SK-N-SH (cell line): ENCODE measurements around the gene ADAM11. TPM values are rescaled to one million over a fixed set of nuclear protein-coding genes. Genes with fewer than 3 reads are reported as not detected.

Experiments used
- CTCF ChIA-PET: fragments of 300-600, 350-600 bp; formaldehyde crosslinking; extraction: SDS; loops from one replicate; lab custom pipeline; 2021; lab: Yijun Ruan, JAX
- POLR2A ChIA-PET: fragments of 350-600 bp; sonication (Branson Sonifier 250); formaldehyde crosslinking; extraction: SDS; loops from one replicate; lab custom pipeline; 2020; ENCODE audit warnings: antibody characterized with exemption, inconsistent platforms; lab: Yijun Ruan, JAX
- DNase-seq: peaks from one replicate; pipeline ENCODE4 v3.0.0; 2012
- H2AFZ ChIP-seq: fragments of 200-600 bp; sonication (generic); 2 replicates; pipeline ENCODE4 v1.8.1; 2016; ENCODE audit warnings: antibody characterized with exemption, mild to moderate bottlenecking, low read depth
- H3F3A ChIP-seq: fragments of 200-600 bp; sonication (generic); replicated peaks from 2 replicates; pipeline ENCODE3; 2016; ENCODE audit warnings: antibody characterized with exemption, mild to moderate bottlenecking; ENCODE audit not compliant: insufficient read depth
- H3K27ac ChIP-seq, 2 experiments: fragments of 200-500 bp in 1 of 2; fragments of 200-600 bp in 1 of 2; sonication (Bioruptor generic) in 1 of 2; sonication (generic), shearing (Covaris generic) in 1 of 2; 2 replicates each; pipeline versions ENCODE4 v1.5.1 to v1.6.1; 2014 to 2016; ENCODE audit warnings: low read depth in 2 of 2, inconsistent platforms in 1 of 2, low read length in 1 of 2, mild to moderate bottlenecking in 1 of 2, mixed read lengths in 1 of 2
- H3K27me3 ChIP-seq: fragments of 200-600 bp; sonication (generic), shearing (Covaris generic); 2 replicates; pipeline ENCODE4 v1.6.1; 2016; ENCODE audit warnings: mixed run types; ENCODE audit not compliant: insufficient read depth
- H3K36me3 ChIP-seq, 2 experiments: fragments of 200-500 bp in 1 of 2; fragments of 200-600 bp in 1 of 2; sonication (Bioruptor generic) in 1 of 2; sonication (generic) in 1 of 2; replicated peaks in 1 of 2; 2 replicates each; pipeline versions ENCODE3 to v1.5.1; 2014 to 2016; ENCODE audit warnings: low read length in 1 of 2, mild to moderate bottlenecking in 1 of 2; ENCODE audit not compliant: insufficient read depth in 2 of 2, control insufficient read depth in 1 of 2
- H3K4me1 ChIP-seq, 2 experiments: fragments of 200-500 bp in 1 of 2; fragments of 200-600 bp in 1 of 2; sonication (Bioruptor generic) in 1 of 2; sonication (generic), shearing (Covaris generic) in 1 of 2; 2 replicates each; pipeline versions ENCODE4 v1.5.1 to v1.6.1; 2014 to 2016; ENCODE audit warnings: low read depth in 1 of 2, low read length in 1 of 2, mixed run types in 1 of 2; ENCODE audit not compliant: insufficient read depth in 2 of 2, control insufficient read depth in 1 of 2
- H3K4me2 ChIP-seq: fragments of 200-600 bp; sonication (generic), shearing (Covaris generic); 2 replicates; pipeline ENCODE4 v1.6.1; 2017; ENCODE audit warnings: mixed run types
- H3K4me3 ChIP-seq, 2 experiments: fragments of 200-500 bp in 1 of 2; fragments of 200-600 bp in 1 of 2; sonication (Bioruptor generic) in 1 of 2; sonication (generic), shearing (Covaris generic) in 1 of 2; 2 replicates each; pipeline versions ENCODE4 v1.5.1 to v1.8.1; 2014 to 2016; ENCODE audit warnings: low read depth in 2 of 2, inconsistent platforms in 1 of 2, low read length in 1 of 2, mild to moderate bottlenecking in 1 of 2, mixed read lengths in 1 of 2, moderate library complexity in 1 of 2
- H3K79me2 ChIP-seq: fragments of 200-600 bp; sonication (generic); 2 replicates; pipeline ENCODE4 v1.8.1; 2017; ENCODE audit warnings: mild to moderate bottlenecking; ENCODE audit not compliant: insufficient read depth
- H3K9ac ChIP-seq: fragments of 200-600 bp; sonication (generic); 2 replicates; pipeline ENCODE4 v1.6.1; 2017; ENCODE audit warnings: mixed run types
- H3K9me2 ChIP-seq: fragments of 200-600 bp; sonication (generic); 2 replicates; pipeline ENCODE4 v1.6.1; 2017; ENCODE audit warnings: mixed run types
- H3K9me3 ChIP-seq: fragments of 200-600 bp; sonication (generic); 2 replicates; pipeline ENCODE4 v1.6.1; 2017; ENCODE audit warnings: mixed run types, mild to moderate bottlenecking, moderate library complexity
- H4K20me1 ChIP-seq: fragments of 200-600 bp; sonication (generic); 2 replicates; pipeline ENCODE4 v1.6.1; 2017; ENCODE audit warnings: mild to moderate bottlenecking, mixed run types; ENCODE audit not compliant: insufficient read depth
- CHD2 ChIP-seq: fragments of 150-350 bp; IDR thresholded peaks from 2 replicates; pipeline ENCODE4 v1.6.1; 2018; ENCODE audit warnings: low read length; ENCODE audit not compliant: partially characterized antibody
- ELF1 ChIP-seq: IDR thresholded peaks from 2 replicates; pipeline ENCODE4 v1.4.0; 2012
- EZH2phosphoT487 ChIP-seq: fragments of 200-600 bp; sonication (generic); IDR thresholded peaks from 2 replicates; pipeline ENCODE4 v1.6.1; 2017; ENCODE audit warnings: low read depth, mixed run types, mild to moderate bottlenecking, antibody characterized with exemption, moderate library complexity, borderline replicate concordance
- FOSL2 ChIP-seq: IDR thresholded peaks from 2 replicates; pipeline ENCODE4 v1.4.0; 2012; ENCODE audit warnings: low read depth, mild to moderate bottlenecking, moderate library complexity, borderline replicate concordance
- FOXJ3 ChIP-seq: sonication (generic); formaldehyde crosslinking; IDR thresholded peaks from 2 replicates; pipeline ENCODE4 v1.5.1; 2020; ENCODE audit warnings: mild to moderate bottlenecking, missing genetic modification reagents
- FOXM1 ChIP-seq: IDR thresholded peaks from 2 replicates; pipeline ENCODE4 v1.4.0; 2012; ENCODE audit warnings: low read depth, mild to moderate bottlenecking
- MEF2A ChIP-seq: IDR thresholded peaks from 2 replicates; pipeline ENCODE4 v1.4.0; 2012; ENCODE audit warnings: low read depth, borderline replicate concordance
- MXI1 ChIP-seq: IDR thresholded peaks from 2 replicates; pipeline ENCODE4 v1.6.1; 2012; ENCODE audit warnings: mild to moderate bottlenecking, low read depth, low read length, improper control_type of control experiment
- RAD21 ChIP-seq: IDR thresholded peaks from 2 replicates; pipeline ENCODE4 v1.6.1; 2012; ENCODE audit warnings: mild to moderate bottlenecking, low read length
- RCOR1 ChIP-seq: fragments of 150-350 bp; IDR thresholded peaks from 2 replicates; pipeline ENCODE4 v1.6.1; 2017; ENCODE audit warnings: antibody characterized with exemption, low read length
- RFX5 ChIP-seq: IDR thresholded peaks from 2 replicates; pipeline ENCODE4 v1.6.1; 2012; ENCODE audit warnings: mild to moderate bottlenecking, improper control_type of control experiment, low read length
- RXRA ChIP-seq: IDR thresholded peaks from 2 replicates; pipeline ENCODE4 v1.4.0; 2012; ENCODE audit warnings: low read depth, mild to moderate bottlenecking, borderline replicate concordance
- SMC3 ChIP-seq: IDR thresholded peaks from 2 replicates; pipeline ENCODE4 v1.6.1; 2012; ENCODE audit warnings: low read depth, low read length, improper control_type of control experiment
- TAF1 ChIP-seq: IDR thresholded peaks from 2 replicates; pipeline ENCODE4 v1.6.1; 2012; ENCODE audit warnings: low read depth, mild to moderate bottlenecking, low read length, moderate library complexity, borderline replicate concordance
- TCF12 ChIP-seq: IDR thresholded peaks from 2 replicates; pipeline ENCODE4 v1.4.0; 2012
- YY1 ChIP-seq: IDR thresholded peaks from 2 replicates; pipeline ENCODE4 v1.4.0; 2012; ENCODE audit warnings: low read depth, mild to moderate bottlenecking
- WGBS: methylation state at CpG from one replicate; pipeline ENCODE4 v1.1.6; 2017; ENCODE audit warnings: low lambda C conversion rate; 5-methylcytosine and 5-hydroxymethylcytosine counted together
- polyA plus RNA-seq, 3 experiments: library from polyadenylated mRNA; depleted of rRNA; stranded (reverse); fragments of >200 nt; gene quantifications; 2 replicates each; pipeline ENCODE4 v1.2.3, GENCODE V29; 2012
- TF ChIP-seq, protein P1 (sequence below): fragments of 150-350 bp; IDR thresholded peaks from 2 replicates; pipeline ENCODE4 v1.6.1; 2016; ENCODE audit warnings: mild to moderate bottlenecking, low read depth, low read length
- TF ChIP-seq, protein P2 (sequence below): IDR thresholded peaks from 2 replicates; pipeline ENCODE4 v1.4.0; 2012; ENCODE audit warnings: low read depth, borderline replicate concordance
- TF ChIP-seq, protein P3 (sequence below): IDR thresholded peaks from 2 replicates; pipeline ENCODE4; 2012
- TF ChIP-seq, protein P4 (sequence below): IDR thresholded peaks from 2 replicates; pipeline ENCODE4 v1.6.1; 2012; ENCODE audit warnings: mild to moderate bottlenecking, low read depth, low read length, moderate library complexity

The ADAM11 gene
- polyA plus RNA-seq, 1 of the 3 experiments (the other 2 are of a cell fraction) = 2.5 TPM

DNA sequence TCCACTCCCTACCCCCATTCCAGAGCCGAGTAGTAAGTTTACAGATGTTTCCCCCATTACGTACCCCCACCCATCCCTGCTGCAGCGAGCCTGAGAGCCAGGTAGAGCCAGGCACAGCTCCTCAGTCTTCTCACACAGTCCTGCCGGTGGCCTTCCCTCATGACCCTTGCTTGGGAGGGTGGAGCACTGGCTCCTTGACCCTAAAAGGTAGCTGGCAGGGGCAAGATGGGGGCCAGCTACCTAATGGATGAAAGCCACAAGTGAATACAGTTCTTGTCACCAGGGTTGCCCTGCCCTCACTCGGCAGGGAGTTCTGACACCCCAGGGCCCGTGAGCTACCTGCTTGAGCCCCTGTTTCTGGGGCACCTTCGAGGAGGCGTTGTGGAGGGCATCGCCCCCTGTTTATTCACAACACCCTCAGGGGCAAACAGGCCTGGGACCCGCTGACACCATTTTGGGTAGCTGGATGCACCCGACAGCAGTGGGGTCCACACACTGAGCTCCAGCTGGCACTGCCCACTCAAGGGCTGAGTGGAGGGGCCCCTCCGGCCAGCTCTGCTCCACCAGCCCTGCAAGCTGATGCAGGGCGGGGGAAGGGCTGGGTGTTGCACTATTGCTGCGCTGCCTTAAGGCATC is 22.2 kb downstream of the ADAM11 start (continued):
- no peak for TF ChIP-seq FOSL2
- TF ChIP-seq MEF2A = no peak
- TF ChIP-seq, protein P1, sequence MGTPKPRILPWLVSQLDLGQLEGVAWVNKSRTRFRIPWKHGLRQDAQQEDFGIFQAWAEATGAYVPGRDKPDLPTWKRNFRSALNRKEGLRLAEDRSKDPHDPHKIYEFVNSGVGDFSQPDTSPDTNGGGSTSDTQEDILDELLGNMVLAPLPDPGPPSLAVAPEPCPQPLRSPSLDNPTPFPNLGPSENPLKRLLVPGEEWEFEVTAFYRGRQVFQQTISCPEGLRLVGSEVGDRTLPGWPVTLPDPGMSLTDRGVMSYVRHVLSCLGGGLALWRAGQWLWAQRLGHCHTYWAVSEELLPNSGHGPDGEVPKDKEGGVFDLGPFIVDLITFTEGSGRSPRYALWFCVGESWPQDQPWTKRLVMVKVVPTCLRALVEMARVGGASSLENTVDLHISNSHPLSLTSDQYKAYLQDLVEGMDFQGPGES = no peak
- no peak for TF ChIP-seq RXRA

DNA sequence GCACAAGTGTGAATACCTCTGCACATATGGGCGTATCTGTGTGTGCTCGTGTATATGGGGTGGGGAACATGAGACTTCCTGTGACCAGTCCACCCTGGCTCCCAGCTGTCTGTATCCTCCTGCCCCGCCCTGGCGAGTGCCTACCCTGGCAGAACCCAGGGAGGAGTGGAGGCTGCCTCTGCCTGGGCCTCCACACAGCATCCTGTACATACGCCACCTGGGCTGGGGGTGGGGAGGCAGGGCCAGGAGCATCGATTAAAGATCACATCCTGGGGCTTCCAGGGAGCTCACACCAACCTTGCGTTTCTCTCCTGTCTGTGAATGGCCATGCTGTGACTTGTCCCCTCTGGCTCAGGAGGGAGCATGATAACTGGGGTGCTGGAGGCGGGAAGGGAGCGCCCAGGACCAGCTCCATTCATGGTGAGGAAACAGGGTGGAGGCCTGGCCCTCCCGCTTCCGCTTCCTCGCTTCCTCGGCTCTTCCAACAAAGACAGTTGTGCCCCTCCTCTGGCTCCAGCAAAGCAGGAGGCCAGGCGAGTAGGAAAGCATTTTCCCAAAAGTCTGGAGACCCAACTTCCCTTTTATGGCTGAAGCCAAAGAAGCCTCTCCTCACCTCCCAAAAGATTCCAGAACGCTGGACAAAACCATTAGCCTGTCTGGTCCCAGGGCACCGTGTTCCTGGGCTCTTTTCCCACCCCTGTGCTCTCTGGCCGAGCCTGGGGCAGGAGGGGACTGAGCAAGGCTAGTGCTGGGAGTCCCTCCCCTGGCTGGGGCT is 22.9 kb downstream of the ADAM11 start:
- H3K4me1 ChIP-seq = peaks cover 0 to 17% of the 10 kb centered on the region in 2 experiments; a peak in 1 of 4 replicates
- no peaks in the 10 kb centered on the region for H3K36me3 ChIP-seq
- H3K9me3 ChIP-seq = no peaks in the 10 kb centered on the region
- H3F3A ChIP-seq = no peaks in the 10 kb centered on the region
- no peak overlapping the region for H3K4me3 ChIP-seq
- H2AFZ ChIP-seq = peak overlapping the region; percentile 42; the same call in 1 of the 2 replicates
- CTCF ChIA-PET = interaction anchor here (0.9 to 17.7 kb wide), 7 partner anchors 26 to 240 kb away, joined by 3 to 420 read pairs (median 40); partner anchors contain the start of gene HIGD1B
- H3K79me2 ChIP-seq = no peaks in the 10 kb centered on the region
- H3K27me3 ChIP-seq = no peaks in the 10 kb centered on the region
- H3K9me2 ChIP-seq = no peaks in the 10 kb centered on the region
- H3K27ac ChIP-seq = no peak overlapping the region
- DNase-seq = peak; percentile 35
- POLR2A ChIA-PET = no interaction called here
- 85% methylated on average over 14 of the region's 17 CpGs for WGBS
- H3K4me2 ChIP-seq = no peak overlapping the region
- H4K20me1 ChIP-seq = no peaks in the 10 kb centered on the region
- no peak for TF ChIP-seq RCOR1
- no peak for TF ChIP-seq MEF2A
- no peak for TF ChIP-seq FOXM1
- TF ChIP-seq YY1 = no peak
- TF ChIP-seq ELF1 = no peak
- TF ChIP-seq FOXJ3 (CRISPR knock-in tag) = no peak
- TF ChIP-seq SMC3 = no peak
- no peak for TF ChIP-seq CHD2
- TF ChIP-seq TCF12 = no peak
- no peak for TF ChIP-seq EZH2phosphoT487
- no peak for TF ChIP-seq MXI1
- TF ChIP-seq, protein P2, sequence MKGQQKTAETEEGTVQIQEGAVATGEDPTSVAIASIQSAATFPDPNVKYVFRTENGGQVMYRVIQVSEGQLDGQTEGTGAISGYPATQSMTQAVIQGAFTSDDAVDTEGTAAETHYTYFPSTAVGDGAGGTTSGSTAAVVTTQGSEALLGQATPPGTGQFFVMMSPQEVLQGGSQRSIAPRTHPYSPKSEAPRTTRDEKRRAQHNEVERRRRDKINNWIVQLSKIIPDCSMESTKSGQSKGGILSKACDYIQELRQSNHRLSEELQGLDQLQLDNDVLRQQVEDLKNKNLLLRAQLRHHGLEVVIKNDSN = no peak
- no peak for TF ChIP-seq RAD21
- no peak for TF ChIP-seq RXRA
- TF ChIP-seq, protein P3, sequence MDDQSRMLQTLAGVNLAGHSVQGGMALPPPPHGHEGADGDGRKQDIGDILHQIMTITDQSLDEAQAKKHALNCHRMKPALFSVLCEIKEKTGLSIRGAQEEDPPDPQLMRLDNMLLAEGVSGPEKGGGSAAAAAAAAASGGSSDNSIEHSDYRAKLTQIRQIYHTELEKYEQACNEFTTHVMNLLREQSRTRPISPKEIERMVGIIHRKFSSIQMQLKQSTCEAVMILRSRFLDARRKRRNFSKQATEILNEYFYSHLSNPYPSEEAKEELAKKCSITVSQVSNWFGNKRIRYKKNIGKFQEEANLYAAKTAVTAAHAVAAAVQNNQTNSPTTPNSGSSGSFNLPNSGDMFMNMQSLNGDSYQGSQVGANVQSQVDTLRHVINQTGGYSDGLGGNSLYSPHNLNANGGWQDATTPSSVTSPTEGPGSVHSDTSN = no peak
- TF ChIP-seq TAF1 = no peak
- TF ChIP-seq, protein P4, sequence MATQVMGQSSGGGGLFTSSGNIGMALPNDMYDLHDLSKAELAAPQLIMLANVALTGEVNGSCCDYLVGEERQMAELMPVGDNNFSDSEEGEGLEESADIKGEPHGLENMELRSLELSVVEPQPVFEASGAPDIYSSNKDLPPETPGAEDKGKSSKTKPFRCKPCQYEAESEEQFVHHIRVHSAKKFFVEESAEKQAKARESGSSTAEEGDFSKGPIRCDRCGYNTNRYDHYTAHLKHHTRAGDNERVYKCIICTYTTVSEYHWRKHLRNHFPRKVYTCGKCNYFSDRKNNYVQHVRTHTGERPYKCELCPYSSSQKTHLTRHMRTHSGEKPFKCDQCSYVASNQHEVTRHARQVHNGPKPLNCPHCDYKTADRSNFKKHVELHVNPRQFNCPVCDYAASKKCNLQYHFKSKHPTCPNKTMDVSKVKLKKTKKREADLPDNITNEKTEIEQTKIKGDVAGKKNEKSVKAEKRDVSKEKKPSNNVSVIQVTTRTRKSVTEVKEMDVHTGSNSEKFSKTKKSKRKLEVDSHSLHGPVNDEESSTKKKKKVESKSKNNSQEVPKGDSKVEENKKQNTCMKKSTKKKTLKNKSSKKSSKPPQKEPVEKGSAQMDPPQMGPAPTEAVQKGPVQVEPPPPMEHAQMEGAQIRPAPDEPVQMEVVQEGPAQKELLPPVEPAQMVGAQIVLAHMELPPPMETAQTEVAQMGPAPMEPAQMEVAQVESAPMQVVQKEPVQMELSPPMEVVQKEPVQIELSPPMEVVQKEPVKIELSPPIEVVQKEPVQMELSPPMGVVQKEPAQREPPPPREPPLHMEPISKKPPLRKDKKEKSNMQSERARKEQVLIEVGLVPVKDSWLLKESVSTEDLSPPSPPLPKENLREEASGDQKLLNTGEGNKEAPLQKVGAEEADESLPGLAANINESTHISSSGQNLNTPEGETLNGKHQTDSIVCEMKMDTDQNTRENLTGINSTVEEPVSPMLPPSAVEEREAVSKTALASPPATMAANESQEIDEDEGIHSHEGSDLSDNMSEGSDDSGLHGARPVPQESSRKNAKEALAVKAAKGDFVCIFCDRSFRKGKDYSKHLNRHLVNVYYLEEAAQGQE = no peak
- no peak for TF ChIP-seq RFX5
- no peak overlapping the region for H3K9ac ChIP-seq
